GM19023 (cell line): ENCODE results near the gene CLDN19.
"Not testable (repeated sequence)": the region's sequence is repeated elsewhere in the genome, so short reads cannot be mapped to it uniquely, and the experiment has no call there.

Experiments
- ATAC-seq: cut with Tn5 transposase; IDR thresholded peaks from one replicate; pipeline ENCODE4 v1.9.1; 2021; ENCODE audit warnings: mild to moderate bottlenecking, moderate library complexity; ENCODE audit not compliant: unreplicated experiment

Gene CLDN19

DNA sequence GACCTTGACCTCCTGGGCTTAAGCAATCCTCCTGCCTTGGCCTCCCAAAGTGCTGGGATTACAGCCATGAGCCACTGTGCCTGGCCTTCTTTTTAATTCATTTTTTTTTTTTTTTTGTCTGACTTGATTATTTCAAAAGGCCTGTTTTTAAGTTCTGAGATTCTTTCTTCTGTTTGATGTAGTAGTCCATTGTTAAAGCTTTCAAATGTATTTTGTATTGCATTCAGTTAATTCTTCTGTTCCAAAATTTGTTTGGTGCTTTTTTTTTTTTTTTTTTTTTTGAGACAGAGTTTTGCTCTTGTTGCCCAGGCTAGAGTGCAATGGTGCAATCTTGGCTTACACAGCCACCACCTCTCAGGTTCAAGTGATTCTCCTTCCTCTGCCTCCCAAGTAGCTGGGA lies 25.6 kb downstream of the CLDN19 start:
- ATAC-seq, result not testable (repeated sequence)

DNA sequence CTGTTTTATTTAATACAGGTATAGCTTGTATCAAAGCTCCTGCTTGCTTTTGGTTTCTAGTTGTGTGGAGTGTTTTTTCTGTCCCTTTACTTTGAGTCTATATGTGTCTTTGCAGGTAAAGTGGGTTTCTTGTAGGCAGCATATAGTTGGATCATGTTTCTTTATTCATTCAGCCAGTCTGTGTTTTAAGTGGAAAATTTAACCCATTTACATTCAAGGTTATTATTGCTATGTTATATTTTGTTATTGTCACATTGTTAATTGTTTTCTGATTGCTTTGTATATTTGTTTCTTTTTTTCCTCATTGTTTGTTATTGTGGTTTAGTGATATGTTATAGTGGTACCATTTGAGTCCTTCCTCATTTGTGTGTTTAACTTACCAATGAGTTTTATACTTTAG lies 26.7 kb downstream of the CLDN19 start:
- ATAC-seq, result no peak

DNA sequence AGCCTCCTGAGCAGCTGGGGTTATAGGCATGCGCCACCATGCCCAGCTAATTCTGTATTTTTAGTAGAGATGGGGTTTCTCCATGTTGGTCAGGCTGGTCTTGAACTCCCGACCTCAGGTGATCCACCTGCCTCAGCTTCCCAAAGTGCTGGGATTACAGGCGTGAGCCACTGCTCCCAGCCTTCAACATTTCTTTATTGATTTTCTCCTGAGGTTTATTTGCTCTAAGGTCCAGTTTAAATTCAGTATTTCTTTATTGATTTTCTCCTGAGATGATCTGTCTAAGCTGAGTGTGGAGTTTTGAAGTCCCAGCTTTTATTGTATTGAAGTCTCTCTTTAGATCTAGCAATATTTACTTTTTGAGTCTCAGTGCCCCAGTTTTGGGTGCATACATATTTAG lies 27.2 kb downstream of the CLDN19 start:
- not testable (repeated sequence) for ATAC-seq

DNA sequence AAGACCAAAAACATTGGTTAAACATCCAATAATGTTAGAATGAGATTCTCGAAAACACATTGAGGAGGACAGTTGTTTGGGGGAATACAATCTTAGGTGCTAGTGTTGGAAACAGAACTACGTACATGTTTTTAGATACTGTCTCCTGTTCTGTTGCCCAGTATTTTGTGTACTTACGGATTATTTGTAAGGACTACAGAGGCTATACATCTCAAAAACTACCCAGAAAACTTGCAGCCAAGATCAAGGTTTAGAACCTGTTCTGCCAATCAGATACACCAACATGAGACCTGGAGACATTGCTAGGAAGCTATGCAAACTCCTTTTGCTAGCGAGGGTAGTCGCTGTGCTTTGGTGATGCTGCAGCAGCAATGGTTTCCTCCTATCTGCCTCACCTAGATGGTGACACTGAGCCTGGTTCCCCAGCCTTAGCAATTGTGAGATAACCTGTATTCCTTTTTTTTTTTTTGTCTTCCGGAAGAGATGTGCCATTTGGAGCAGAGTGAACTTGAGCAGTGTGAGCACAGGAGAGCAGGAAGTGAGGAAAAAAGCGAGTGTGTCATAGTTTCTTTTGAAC lies 36.1 kb downstream of the CLDN19 start:
- ATAC-seq, result no peak

DNA sequence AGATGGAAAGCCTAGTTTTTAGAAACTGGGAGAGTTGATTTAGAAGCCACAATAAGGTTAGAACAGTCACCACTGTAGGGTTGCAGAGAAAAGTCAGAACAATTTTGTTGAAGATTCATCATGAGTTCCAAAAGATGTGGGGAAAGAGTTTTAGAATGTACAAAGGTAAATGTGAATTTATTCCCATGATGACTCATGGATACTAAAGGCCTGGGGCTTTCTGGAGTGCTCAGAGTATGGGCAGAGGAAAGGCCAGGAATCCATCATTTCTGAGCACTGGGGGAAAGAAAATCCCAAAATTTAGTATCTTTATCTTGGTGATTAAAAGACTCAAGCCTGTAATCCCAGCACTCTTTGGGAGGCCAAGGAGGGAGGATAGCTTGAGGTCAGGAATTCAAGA lies 40.0 kb downstream of the CLDN19 start:
- ATAC-seq, result no peak

DNA sequence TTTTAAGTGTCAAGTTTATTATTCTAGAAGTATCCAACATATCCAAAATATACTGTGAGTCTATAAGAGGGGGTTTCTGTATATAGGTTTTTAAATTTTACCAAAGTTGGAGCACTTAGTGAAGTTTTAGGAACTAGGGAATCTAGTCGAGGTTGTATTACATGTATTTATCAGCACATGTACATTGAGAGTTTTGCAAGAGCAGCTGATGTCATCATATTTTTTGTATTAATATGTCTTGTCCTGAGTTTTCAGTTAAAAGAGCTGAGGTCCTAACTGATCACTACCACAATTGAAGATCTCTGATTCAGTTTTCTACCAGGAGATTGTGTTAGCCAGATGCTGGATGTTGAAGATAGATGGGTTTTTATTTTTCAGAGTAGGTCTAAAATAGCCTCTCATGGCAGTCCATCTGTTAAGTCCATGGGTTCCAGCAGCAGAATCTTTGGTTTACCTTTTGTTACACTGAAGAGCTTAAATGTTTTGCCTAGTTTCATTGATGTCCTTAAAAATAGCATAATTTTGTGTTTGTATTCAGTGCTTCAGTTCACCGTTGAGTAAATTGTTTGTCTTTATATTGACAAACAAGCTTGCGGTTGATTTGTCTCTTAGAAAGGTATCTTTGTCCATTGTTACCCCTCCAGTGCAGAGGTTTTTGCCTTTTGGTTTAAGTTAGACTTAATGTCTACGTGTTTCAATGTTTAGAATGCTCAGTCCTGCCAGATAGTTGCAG lies 41.8 kb downstream of the CLDN19 start:
- no peak for ATAC-seq

DNA sequence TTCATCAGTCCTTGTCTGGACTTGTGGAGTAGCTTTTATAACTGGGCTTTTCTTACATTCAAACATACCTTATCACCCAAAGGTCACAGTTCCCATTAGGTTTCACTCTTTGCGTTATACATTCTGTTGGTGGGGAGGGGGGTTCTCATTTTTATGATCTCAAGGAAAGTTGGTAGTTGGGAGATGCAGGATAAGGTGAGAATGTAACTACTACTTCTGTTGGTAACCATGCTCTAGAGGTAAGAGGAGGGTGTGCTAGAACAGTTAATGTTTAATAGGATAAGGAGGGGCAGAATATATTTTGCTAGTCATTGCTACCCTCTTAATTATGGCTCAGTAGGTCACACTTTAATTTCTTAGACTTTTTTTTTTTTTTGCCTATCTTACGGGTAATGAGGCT lies 47.1 kb downstream of the CLDN19 start:
- ATAC-seq, result no peak

DNA sequence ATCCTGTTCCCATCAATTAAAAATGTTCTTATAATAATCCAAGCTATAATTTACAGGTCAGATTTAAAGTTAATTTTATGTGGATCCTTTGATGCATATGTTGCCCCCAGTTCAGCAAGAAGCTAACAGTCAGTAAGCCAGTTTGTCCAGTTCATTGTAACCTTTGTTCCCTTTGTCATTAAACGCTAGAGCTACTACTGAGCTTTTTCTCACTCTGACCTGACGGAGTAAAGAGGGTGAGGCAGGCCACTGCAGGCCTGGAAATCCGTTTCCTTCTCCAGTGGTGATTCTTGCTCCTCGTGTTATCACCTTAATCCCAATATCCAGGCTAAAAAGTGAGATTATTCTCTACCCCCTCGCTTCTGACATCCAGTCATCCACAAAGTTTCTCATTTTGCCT lies 47.6 kb downstream of the CLDN19 start:
- no peak for ATAC-seq

DNA sequence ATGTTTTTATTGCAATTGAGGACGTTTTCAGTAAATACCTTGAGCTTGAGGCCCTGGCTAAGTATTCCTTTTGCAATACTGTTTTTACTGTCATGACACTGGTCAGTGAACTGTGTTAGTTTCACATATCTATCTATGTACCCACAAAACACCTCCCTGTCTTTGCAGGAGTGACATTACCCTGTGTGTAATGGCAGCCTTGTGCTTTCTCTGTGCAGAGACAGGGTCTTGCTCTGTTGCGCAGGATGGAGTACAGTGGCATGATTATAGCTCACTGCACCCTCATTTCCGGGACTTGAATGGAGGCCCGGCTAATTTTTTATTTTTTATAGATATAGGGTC lies 48.9 kb downstream of the CLDN19 start:
- ATAC-seq, result no peak

DNA sequence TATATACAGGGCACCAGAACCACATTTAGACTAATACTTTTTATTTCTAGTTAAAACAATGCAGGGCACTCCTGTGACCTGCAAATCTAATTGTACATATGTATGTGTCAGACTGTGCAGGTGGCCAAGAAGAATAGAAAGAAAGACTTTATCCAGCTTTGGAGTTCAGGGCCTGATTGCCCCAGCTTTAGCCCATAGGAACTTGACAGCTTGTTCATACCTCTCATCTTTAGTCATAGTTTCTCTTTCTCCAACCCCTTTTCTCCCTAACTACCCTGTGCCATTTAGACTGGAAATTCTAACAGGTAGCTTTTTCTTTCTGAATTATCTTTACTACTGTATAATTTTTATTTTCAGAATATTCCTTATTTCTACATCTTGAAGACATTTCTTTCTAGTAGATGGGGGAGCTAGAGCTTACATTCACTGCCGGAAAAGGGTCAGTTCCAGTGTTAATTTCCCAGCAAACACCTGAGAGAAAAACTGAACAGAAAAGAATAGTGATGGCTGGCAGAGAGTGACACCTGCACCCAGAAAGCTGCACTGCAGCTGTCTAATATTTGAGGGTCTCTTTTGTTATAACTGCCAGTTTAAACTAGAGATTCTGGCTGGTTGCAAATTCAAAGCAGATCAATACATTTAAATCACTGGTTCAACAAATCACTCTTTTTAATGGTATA lies 49.4 kb downstream of the CLDN19 start:
- ATAC-seq, result no peak

DNA sequence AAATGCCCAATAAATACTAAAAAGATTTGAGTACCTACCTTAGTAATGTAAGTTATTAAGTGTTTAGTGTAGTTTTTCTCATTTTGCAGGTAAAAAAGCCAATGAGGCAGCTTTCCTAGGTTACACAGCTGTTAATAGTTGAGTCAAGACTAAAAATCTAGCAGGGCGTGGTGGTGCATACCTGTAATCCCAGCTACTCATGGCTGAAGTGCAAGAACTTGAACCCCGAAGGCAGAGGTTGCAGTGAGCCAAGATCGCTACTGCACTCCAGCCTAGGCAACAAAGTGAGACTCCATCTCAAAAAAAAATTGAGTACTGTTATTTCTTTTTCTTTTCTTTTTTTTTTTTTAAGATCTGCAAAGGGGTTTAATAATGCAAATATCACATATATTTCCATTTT lies 50.1 kb downstream of the CLDN19 start:
- ATAC-seq, result no peak

DNA sequence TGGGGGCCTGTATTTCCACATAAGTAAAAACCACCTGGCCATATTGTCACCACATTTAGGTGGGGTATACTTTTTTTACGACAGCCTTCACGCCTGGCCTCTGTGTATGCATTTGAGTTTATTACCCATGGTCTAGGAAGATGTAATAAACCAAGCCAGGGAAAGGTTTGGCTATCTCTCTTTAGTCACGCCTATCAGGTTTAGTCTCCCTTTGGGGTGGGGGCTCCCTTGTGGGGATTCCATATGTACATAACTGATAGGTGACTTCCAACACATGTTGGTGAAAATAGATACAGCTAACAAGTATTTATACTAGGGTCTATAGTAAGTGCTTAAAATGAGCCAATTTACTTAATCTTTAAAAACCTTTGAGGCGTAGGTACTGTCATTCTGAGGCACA lies 53.6 kb downstream of the CLDN19 start:
- ATAC-seq, result no peak

DNA sequence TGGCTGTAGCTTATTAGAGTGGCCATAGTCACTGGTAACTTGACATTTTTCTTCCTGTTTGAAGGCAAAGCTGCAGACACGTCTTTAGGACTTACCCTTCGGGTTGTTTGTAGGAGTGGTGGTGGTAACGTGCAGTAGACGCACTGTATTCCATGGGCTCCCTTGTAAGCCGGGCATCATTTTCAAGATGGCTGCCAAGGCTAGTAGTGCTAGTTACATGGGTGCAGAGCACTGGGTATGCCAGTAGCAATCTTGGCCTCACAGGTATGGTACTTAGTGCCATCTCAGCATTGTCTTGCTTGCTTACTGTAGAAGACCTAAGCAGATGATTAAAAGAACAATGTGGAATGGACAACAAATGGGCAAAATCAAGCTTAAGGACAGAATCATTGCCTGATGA lies 55.9 kb downstream of the CLDN19 start:
- no peak for ATAC-seq
